ENCODE data around the gene KCNQ1. TPM values are rescaled to one million over a fixed set of nuclear protein-coding genes. Genes with fewer than 3 reads are reported as not detected.

The KCNQ1 gene
- total and polyA plus RNA-seq, 8 donors, result 14.0 to 61.1 (median 46.7) TPM

DNA sequence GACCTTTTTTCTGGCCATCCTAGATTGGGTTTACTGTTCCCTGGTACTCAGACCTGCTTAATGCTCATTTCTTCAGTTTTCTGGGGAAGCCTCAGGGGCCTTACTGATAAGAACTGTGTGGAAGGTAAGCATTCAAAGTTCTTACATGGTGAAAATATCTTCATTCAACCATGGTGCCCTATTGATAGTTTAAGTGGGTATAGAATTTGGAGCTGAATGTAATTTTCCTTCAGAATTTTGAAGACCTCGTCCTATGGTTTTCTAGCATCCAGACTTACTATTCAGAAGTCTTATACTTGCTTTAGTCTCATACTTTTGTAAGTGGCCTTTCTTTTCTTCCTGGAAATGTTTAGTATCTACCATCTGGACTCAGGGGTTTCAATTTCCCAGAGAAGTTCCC is 365.0 kb downstream of the KCNQ1 start:
- H3K27ac ChIP-seq, result no peak overlapping the region
- ATAC-seq (no peak), FAIRE-seq (no peak), DNase-seq (no peak)
- no peaks in the 10 kb centered on the region for H3K4me1 ChIP-seq
- H3K36me3 ChIP-seq, result no peaks in the 10 kb centered on the region
- H3K9me3 ChIP-seq, result no peaks in the 10 kb centered on the region
- no peak overlapping the region for H3K4me3 ChIP-seq
- 95% methylated on average over 1 of the region's 1 CpG for WGBS, 2 donors
- no peaks in the 10 kb centered on the region for H3K27me3 ChIP-seq
- TF ChIP-seq, protein P1, sequence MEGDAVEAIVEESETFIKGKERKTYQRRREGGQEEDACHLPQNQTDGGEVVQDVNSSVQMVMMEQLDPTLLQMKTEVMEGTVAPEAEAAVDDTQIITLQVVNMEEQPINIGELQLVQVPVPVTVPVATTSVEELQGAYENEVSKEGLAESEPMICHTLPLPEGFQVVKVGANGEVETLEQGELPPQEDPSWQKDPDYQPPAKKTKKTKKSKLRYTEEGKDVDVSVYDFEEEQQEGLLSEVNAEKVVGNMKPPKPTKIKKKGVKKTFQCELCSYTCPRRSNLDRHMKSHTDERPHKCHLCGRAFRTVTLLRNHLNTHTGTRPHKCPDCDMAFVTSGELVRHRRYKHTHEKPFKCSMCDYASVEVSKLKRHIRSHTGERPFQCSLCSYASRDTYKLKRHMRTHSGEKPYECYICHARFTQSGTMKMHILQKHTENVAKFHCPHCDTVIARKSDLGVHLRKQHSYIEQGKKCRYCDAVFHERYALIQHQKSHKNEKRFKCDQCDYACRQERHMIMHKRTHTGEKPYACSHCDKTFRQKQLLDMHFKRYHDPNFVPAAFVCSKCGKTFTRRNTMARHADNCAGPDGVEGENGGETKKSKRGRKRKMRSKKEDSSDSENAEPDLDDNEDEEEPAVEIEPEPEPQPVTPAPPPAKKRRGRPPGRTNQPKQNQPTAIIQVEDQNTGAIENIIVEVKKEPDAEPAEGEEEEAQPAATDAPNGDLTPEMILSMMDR (IDR thresholded peaks at IDR 0.05), result no peak
- intact Hi-C loops (cut with DNase I), result no loop called here

DNA sequence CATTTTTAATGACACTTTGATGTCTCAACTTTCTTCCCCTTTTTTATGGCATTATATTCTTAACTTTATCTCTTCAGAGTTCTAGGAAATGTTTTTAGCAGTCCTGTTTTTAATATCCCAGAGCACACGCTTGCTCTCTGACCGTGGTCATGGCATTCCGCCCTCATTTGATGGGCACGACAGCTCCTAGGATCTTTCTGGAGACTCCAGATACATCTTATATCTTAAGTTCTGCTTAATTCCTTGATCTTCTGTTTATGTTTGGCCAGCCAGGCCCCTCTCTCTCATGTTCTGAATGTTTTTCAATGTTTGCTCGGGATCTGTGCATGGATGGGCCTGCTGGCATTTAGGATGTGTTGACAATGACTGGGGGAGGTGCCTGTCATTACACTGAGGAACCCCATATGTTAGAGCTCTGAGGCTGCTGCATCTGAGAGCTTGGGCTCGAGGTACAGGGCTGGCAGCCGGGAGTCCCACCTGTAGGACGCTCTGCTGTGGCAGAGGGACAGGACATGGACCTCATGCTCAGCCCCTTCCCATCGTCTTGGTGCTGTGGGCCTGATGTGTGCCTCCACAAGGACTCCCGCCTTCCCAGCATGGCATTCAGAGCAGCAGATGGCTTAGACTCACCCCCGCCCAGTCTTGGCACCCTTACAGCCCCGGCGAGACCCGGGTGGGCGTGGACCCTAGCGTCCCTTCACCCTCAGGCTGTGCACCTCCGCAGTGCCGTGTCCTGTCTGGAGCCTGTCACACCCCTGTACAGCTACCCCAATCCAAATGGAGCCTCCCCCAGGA is 365.8 kb downstream of the KCNQ1 start:
- intact Hi-C loops (cut with DNase I), result no loop called here
- Histone ChIP-seq H3K36me3 (no peaks in the 10 kb centered on the region), H3K9me3 (no peaks in the 10 kb centered on the region), H3K27me3 (no peaks in the 10 kb centered on the region), H3K4me3 (no peak overlapping the region), H3K4me1 (no peaks in the 10 kb centered on the region), H3K27ac (no peak overlapping the region)
- FAIRE-seq (no peak), DNase-seq (peak in 3 of 6 donors; percentile 14 to 52 (median 30)), ATAC-seq (no peak)
- 94 to 96% methylated on average over 18 of the region's 18 CpGs for WGBS, 2 donors
- TF ChIP-seq, protein P1 (IDR thresholded peaks at IDR 0.05), result no peak

DNA sequence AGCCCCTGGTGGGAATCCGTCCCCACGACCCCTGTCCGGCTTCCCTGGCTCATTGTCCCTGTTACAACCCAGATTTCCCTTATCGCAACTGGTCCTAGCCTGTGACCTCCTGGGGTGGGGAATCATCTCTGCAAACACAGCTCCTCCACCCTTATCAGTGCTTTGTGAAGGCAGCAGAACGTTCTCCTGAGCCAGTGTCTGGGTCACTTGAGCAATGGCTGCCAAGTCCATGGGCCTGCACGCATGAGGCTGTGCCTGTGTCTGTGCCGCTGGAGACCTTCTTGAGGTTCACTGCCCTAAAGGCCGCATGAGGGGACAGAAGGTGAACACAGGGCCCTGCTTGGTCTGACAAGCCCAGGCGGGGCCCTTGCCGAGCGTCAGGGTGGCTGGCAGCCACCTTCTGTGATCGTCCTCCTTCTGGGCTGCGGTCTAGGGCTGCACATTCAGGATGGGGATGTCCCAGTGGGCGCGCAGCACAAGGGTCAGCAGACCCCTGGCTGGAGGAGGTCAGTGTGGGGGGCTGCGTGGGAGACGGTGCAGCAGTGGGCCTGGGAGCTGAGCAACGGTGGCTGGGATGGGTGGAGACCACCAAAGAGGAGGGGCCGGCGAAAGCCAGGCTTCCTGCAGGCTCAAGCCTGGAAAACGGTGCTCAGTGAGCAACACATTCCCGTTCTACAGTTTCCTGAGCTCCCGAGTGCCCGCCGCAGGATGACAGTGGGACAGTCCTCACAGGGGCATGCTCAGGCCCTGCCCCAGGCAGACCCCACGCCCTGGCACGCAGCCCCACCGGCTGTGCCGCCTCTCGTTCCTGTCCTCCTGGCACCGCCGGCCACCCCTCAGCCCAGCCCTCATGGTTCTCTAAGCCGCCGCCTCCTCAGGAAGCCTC is 366.6 kb downstream of the KCNQ1 start:
- DNase-seq, result peak in 3 of 6 donors; percentile 23 to 55 (median 49)
- Histone ChIP-seq H3K27ac (no peak overlapping the region), H3K4me3 (no peak overlapping the region), H3K4me1 (no peaks in the 10 kb centered on the region), H3K9me3 (no peaks in the 10 kb centered on the region), H3K36me3 (no peaks in the 10 kb centered on the region), H3K27me3 (no peaks in the 10 kb centered on the region)
- no peak for ATAC-seq
- 83 to 88% methylated on average over 33 to 34 of the region's 34 CpGs for WGBS, 2 donors
- no peak for FAIRE-seq
- intact Hi-C loops (cut with DNase I), result no loop called here
- TF ChIP-seq, protein P1 (IDR thresholded peaks at IDR 0.05), result no peak

DNA sequence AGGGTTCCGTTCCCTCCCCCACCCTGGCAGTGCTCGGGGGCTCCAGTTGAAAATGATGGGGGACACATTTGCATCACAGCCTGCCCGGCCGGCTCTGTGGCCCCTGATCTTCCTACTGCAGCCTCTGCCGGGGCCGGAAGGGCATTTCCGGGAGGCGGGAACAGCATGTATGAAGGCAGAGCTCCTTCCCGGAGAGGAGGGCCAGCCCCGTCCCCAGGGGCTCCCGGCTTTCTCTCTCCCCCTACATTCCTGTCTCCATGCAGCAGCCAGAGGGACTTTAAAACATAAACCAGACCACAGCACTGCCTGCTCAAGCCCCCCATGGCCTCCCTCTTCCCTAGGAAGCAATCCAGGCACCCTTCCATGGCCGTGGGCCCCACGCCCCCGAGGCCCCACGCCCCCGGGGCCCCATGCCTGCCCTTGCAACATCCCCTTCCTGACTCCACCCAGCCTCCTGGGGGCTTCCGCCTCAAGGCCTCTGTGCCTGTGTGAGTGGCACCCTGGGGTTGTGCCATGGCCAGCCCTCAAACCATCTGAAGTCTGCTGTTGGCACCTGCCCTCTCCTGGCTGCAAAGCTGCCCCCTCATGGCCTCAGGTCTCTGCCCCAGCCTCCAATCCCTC is 367.7 kb downstream of the KCNQ1 start:
- intact Hi-C loops (cut with DNase I), result no loop called here

More for the DNA sequence above, 367.7 kb downstream of the KCNQ1 start:
- Histone ChIP-seq H3K4me1 (no peaks in the 10 kb centered on the region), H3K9me3 (no peaks in the 10 kb centered on the region), H3K27ac (no peak overlapping the region), H3K36me3 (no peaks in the 10 kb centered on the region), H3K4me3 (no peak overlapping the region), H3K27me3 (no peaks in the 10 kb centered on the region)
- DNase-seq (peak in 3 of 6 donors; percentile 24 to 61 (median 50)), FAIRE-seq (no peak), ATAC-seq (peak; percentile 21 to 39 (median 22))
- TF ChIP-seq, protein P1 (IDR thresholded peaks at IDR 0.05), result no peak
- WGBS, 2 donors, result 72 to 76% methylated on average over 16 to 17 of the region's 17 CpGs
